Muscle layer of duodenum (tissue), 2 donors: ENCODE measurements around the gene AFF1.

Experiments used
- H3K27ac ChIP-seq: one replicate; pipeline ENCODE4 v1.7.0; 2013; ENCODE audit warnings: mild to moderate bottlenecking, low read length
- H3K27me3 ChIP-seq: one replicate; pipeline ENCODE4 v1.7.0; 2013; ENCODE audit warnings: low read depth, mild to moderate bottlenecking, control low read depth, low read length
- H3K36me3 ChIP-seq, 2 donors: one replicate each; pipeline ENCODE4 v1.7.0; 2013; ENCODE audit warnings: low read length in 2 of 2, control low read depth in 1 of 2, mild to moderate bottlenecking in 1 of 2; ENCODE audit not compliant: insufficient read depth in 2 of 2, control insufficient read depth in 1 of 2
- H3K4me1 ChIP-seq, 2 donors: one replicate each; pipeline ENCODE4 v1.7.0; 2013; ENCODE audit warnings: low read length in 2 of 2, mild to moderate bottlenecking in 2 of 2, control low read depth in 1 of 2, moderate library complexity in 1 of 2; ENCODE audit not compliant: insufficient read depth in 2 of 2, control insufficient read depth in 1 of 2
- H3K4me3 ChIP-seq, 2 donors: one replicate each; pipeline ENCODE4 v1.7.0; 2013; ENCODE audit warnings: low read length in 2 of 2, low read depth in 1 of 2, mild to moderate bottlenecking in 1 of 2
- H3K9me3 ChIP-seq, 2 donors: one replicate each; pipeline ENCODE4 v1.7.0; 2013; ENCODE audit warnings: low read length in 2 of 2, control low read depth in 1 of 2, mild to moderate bottlenecking in 1 of 2; ENCODE audit not compliant: control insufficient read depth in 1 of 2
- donor health status: healthy.

AFF1 gene

DNA sequence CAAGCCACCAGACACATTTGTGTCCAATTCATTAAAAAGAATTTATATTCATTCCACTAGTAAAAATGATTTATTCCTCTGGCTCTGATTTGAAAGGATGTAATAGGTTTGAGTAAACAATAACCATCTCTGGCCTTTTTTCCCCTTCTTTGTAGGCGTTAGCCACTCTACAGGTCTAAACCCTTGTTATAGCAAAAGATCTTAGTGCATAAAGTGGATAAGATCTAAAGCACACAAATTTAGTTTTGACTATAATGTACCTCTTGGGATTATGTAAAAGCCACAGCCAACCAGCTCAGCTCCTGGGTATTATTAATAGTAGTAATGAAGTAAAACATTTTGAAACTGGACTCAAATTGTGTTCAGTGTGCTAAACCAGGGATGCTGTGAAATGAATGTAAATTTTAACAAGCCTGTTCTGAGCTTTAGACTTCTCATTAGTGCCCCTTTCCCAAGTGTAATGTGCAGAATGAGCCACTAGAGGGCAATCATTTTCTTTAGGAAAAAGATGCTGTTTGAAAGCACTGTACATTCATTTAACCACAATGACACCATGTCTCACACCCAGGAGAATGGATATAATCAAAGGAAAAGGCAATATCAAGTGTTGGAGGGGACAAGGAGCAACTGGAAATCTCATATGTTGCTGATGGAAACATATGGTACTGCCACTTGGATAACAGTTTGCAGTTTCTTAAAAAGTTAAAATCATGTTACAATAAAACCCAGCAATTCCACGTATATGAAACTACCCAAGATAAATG lies 215.9 kb downstream of the AFF1 start:
- Histone ChIP-seq H3K27me3 (no peaks in the 10 kb centered on the region), H3K27ac (no peak overlapping the region), H3K36me3 (no peaks in the 10 kb centered on the region)

DNA sequence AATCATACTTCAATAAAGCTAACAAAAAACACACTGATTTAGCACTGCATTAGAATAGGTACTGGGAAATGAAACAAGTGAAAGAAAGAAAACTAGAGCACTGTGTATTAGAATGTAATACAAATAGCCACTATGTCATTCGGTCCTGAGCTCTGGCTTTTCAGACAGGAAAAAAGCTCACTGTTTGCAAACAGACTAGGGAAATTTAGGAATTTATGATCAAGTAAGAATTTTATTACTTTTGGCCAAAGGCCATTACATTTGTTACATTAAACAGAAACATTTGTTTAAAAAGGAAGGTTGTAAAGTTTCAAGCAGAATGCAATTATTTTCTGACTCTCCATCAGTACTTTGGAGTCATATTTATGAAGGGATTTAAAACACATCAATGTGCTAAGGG lies 216.9 kb downstream of the AFF1 start:
- Histone ChIP-seq H3K27me3 (no peaks in the 10 kb centered on the region), H3K4me3 (no peak overlapping the region), H3K9me3 (no peaks in the 10 kb centered on the region), H3K27ac (no peak overlapping the region), H3K36me3 (no peaks in the 10 kb centered on the region), H3K4me1 (no peaks in the 10 kb centered on the region)

More for the DNA sequence above, 215.9 kb downstream of the AFF1 start:
- no peaks in the 10 kb centered on the region for H3K9me3 ChIP-seq
- no peaks in the 10 kb centered on the region for H3K4me1 ChIP-seq
- H3K4me3 ChIP-seq = no peak overlapping the region

DNA sequence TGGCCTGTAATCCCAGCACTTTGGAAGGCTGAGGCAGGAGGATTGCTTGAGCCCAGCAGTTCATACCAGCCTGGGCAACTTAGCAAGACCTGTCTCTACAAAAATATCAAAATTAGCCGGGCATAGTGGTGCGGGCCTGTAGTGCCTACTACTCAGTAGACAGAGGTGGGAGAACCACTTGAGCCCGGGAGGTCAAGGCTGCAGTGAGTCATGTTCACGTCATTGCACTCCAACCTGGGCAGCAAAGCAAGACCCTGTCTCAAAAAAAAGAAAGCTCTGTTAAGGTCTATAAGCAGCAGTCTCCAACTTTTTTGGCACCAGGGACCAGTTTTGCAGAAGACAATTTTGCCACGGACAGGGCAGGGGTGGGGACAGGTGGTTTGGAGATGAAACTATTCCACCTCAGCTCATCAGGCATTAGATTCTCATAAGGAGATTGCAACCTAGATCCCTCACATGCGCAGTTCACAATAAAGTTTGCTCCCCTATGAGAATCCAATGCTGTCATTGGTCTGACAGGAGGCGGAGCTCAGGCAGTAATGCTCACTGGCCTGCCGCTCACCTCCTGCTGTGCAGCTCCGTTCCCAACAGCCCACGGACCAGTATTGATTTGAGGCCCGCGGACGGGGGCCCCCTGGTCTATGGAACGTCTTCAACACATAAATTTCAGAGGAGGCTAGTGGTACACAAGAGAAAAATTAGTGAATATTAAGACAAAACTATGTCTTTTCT lies 217.7 kb downstream of the AFF1 start:
- H3K36me3 ChIP-seq = no peaks in the 10 kb centered on the region
- no peaks in the 10 kb centered on the region for H3K27me3 ChIP-seq
- no peak overlapping the region for H3K4me3 ChIP-seq
- H3K27ac ChIP-seq = no peak overlapping the region
- H3K9me3 ChIP-seq = no peaks in the 10 kb centered on the region
- no peaks in the 10 kb centered on the region for H3K4me1 ChIP-seq

DNA sequence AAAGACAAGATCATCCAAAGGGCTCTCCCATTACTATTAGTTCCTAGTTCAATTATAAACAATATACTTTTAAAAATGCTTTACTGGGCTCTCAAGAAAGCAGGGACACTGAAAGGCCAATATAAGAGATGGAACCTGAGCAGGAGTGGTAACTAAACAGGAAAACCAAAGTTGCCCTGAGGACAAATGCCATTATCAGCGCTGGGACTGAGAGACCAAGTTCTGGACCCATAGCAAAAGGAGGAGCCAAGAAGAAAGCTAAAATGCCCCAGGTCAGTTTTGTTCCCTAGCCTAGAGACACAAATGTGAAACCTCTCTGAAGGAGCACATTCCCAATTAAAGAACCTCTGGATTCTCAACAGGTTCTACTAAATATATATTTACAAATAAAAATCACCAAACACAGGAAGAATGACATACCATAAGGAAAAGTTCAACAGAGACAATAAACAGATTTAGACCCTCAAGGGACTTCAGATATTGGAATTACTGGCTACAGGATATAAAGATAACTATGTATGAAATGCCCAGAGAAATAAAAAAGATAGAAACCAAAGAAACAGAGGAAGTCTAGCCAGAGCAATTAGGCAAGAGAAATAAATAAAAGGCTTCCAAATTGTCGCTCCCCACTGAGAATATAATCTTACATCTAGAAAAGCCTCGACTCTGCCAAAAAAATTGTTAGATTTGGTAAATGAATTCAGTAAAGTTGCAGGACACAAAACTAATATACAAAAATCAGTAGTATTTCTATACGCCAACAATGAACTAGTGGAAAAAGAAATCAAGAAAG lies 218.5 kb downstream of the AFF1 start:
- Histone ChIP-seq H3K36me3 (no peaks in the 10 kb centered on the region), H3K4me1 (no peaks in the 10 kb centered on the region), H3K9me3 (no peaks in the 10 kb centered on the region), H3K27ac (no peak overlapping the region), H3K27me3 (no peaks in the 10 kb centered on the region), H3K4me3 (no peak overlapping the region)

DNA sequence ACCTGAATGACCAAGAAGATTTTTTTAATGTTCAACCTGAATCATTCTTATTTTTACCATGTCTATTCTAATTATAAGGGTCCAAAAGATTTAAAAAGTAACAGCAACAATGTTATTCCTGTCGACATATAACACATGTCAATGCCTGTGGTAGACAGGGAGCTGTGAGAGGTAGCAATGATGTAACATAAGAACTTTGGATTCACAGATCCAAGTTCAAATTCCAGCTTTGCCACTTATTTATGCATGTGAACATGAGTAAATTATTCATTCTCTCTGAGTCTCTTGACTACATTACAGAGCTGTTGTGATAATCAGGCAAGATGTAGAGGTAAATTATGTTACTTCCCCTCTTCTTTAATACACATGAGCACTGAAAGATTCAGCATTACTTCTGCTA lies 231.1 kb downstream of the AFF1 start:
- no peak overlapping the region for H3K27ac ChIP-seq
- no peaks in the 10 kb centered on the region for H3K9me3 ChIP-seq
- H3K4me3 ChIP-seq = no peak overlapping the region
- no peaks in the 10 kb centered on the region for H3K27me3 ChIP-seq
- no peaks in the 10 kb centered on the region for H3K4me1 ChIP-seq
- H3K36me3 ChIP-seq = peaks cover 12 to 21% of the 10 kb centered on the region in 2 donors

DNA sequence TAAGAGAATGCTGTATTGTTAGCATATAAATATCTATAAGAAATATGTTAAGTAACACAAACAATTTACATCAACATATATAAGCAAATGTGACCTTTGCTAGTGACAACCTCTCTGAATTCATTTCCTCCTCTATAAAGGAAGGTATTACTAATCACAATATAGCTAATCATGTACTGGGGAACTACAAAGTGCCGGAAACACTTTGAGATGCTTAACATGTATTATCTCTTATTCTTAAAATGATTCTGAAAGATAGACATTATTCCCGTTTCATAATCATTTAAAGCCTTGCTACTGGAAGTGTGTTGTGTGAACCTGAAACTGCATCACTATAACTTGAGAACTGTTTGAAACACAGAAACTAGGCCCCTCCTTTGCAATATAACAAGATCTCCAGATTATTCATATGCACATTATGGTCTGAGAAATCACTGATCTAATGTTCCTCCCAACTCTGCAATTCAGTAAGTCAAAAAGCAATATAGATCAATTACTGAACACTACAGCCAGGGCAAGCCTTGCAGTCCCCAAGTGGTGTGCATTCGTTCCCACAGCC lies 231.6 kb downstream of the AFF1 start:
- Histone ChIP-seq H3K4me3 (no peak overlapping the region), H3K9me3 (no peaks in the 10 kb centered on the region), H3K36me3 (peaks cover 12 to 21% of the 10 kb centered on the region in 2 donors), H3K27me3 (no peaks in the 10 kb centered on the region), H3K27ac (no peak overlapping the region), H3K4me1 (no peaks in the 10 kb centered on the region)

DNA sequence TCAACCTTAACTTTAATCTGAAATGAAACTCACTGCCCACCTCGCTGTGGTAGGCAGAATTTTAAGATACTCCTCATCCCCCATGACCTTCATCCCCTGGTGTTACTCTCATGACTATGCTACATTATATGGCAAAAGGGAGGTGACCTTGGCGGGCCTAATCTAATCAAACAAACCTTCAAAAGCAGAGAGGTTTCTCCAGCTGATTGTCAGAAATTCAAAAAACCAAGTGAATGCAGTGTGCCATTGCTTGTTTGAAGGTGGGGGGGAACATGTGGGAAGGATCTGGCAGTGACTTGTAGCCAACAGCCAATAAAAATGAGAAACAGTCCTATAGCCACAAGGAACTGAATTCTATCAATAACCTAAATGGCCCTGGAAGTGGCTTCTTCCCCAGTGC lies 237.1 kb downstream of the AFF1 start:
- no peaks in the 10 kb centered on the region for H3K4me1 ChIP-seq
- H3K4me3 ChIP-seq = no peak overlapping the region
- no peaks in the 10 kb centered on the region for H3K9me3 ChIP-seq
- H3K27me3 ChIP-seq = no peaks in the 10 kb centered on the region
- peaks cover 0 to 8% of the 10 kb centered on the region in 2 donors for H3K36me3 ChIP-seq
- H3K27ac ChIP-seq = no peak overlapping the region

DNA sequence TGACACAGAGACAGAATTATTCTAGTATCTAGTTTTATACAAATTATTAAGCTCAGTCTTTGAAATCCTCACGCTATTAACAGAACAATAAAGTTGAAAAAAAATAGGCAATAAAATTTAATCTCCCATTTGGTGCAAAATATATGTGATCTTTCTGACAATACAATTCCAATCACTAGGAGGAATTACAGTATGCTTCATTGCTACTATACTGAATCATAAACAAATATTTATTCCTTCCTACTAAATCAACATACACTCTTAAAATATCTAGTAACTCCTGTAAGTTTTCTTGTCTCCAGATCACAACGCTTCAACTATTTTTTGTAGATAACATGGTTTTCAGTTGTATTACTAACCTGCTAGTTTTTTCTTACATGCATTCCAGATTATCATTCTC lies 239.9 kb downstream of the AFF1 start:
- H3K9me3 ChIP-seq = no peaks in the 10 kb centered on the region
- H3K4me1 ChIP-seq = no peaks in the 10 kb centered on the region
- peaks cover 2 to 7% of the 10 kb centered on the region in 2 donors for H3K36me3 ChIP-seq
- no peak overlapping the region for H3K4me3 ChIP-seq
- no peaks in the 10 kb centered on the region for H3K27me3 ChIP-seq
- H3K27ac ChIP-seq = no peak overlapping the region

DNA sequence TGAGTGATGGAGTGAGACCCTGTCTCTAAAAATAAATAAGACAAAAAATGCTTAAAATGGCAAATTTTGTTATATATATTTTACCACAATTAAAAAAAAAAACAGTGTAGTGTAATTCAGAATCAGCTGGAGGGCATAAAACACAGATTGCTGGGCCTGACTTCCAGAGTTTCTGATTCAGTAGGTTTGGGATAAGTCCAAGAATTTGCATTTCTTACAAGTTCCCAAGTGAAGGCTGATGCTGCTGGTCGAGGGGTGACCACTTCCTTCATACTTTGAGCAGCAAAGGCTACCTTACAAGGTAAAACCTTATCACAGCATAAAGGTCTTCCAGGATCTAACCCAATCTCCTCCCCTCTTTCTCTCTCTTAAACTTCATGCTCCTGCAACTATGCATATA lies 244.9 kb downstream of the AFF1 start:
- Histone ChIP-seq H3K27me3 (no peaks in the 10 kb centered on the region), H3K27ac (no peak overlapping the region), H3K9me3 (no peaks in the 10 kb centered on the region), H3K4me3 (no peak overlapping the region), H3K36me3 (peaks cover 2 to 6% of the 10 kb centered on the region in 2 donors), H3K4me1 (no peaks in the 10 kb centered on the region)

DNA sequence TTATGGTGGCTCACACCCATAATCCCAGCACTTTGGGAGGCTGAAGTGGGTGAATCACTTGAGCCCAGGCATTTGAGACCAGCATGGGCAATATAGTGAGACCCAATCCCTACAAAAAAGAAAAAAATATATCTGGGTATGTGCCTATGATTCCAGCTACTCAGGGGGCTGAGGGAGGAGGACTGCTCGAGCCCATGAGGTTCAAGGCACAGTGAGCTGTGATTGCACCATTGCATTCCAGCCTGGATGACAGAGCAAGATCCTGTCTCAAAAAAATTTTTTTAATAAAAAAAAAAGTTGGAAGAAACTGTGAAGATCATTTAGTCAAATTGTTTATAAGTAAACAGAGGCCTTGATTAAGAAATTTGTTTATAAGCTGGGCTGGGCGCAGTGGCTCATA lies 246.0 kb downstream of the AFF1 start:
- Histone ChIP-seq H3K36me3 (peaks cover 2 to 6% of the 10 kb centered on the region in 2 donors), H3K9me3 (no peaks in the 10 kb centered on the region), H3K4me3 (no peak overlapping the region), H3K27ac (no peak overlapping the region), H3K4me1 (no peaks in the 10 kb centered on the region), H3K27me3 (no peaks in the 10 kb centered on the region)
